HG02938 (cell line): ENCODE measurements around the gene MAN2B2.
"Not testable (repeated sequence)": the region's sequence is repeated elsewhere in the genome, so short reads cannot be mapped to it uniquely, and the experiment has no call there.

ENCODE experiments used
- ATAC-seq: cut with Tn5 transposase; IDR thresholded peaks from one replicate; pipeline ENCODE4 v1.9.1; 2021; ENCODE audit warnings: mild to moderate bottlenecking, moderate library complexity; ENCODE audit not compliant: unreplicated experiment

Gene MAN2B2

DNA sequence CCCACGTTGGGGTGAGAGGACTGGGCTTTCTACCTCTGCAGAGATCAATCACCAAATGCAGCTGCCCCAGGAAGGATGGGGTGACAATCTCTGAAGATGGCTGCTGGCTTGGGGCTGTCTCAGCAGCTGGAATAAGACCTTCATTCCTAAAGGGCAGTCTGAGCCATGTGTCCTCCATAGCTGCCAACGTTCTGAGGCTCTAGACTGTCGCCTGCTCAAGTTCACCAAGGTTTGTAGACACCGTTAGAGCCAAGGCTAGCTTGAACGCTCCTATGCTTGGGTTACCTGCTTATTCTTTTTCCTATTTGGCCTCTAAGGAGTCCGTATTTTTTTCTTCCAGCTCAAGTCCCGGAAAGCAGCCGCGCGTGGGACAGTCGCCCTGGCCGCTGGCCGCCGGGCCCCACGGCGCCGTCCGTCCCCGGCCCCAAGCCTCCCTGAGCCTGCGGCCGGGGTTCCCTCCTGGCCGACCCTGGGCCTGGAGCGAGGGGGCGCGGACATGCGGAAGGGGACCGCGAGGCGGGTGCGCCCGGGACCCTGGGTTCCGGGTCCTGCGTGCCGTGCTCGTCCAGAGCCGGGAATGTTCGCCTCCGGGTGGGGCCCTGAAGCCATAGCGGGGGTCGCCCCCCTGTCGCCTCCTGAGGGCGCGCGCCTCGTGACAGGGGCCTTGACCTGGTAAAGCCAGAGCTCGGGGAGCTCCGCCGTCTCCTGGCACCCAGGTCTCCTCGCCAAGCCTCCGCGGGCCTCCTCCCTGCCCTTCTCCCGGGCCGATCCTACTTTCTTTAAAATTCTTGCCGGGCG lies 88.8 kb downstream of the MAN2B2 start:
- no peak for ATAC-seq

DNA sequence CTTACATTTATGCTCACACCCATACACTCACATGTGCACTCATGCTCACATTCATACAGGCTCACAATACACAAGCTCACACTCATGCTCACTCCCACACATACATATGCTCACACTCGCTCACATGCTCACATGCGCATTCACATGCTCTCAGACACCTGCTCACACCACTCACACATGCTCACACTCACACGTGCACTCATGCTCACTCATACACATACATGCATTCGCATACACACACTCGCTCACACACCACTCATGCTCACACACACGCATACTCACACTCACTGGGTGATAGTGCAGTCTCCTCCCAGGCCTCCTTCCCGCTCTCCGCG lies 90.3 kb downstream of the MAN2B2 start:
- ATAC-seq: no peak

DNA sequence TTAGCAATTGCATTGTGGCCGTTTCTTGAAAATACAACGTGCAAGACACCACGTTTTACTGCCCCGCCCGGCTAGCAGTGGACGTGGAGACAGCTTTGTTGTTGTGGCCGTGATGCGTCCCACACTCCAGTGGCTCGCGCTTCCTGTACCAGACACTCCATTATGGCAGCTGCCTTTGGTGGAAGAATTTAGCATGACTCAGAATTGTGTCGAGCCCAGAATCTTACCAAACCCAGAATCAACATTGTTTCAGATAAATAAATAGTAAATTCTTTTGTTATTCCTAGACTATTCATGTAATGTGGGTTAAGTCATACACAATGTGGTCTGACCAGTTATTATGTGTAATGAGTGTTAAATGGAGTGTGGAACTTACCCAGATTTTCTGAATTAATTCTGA lies 93.4 kb downstream of the MAN2B2 start:
- ATAC-seq: no peak

DNA sequence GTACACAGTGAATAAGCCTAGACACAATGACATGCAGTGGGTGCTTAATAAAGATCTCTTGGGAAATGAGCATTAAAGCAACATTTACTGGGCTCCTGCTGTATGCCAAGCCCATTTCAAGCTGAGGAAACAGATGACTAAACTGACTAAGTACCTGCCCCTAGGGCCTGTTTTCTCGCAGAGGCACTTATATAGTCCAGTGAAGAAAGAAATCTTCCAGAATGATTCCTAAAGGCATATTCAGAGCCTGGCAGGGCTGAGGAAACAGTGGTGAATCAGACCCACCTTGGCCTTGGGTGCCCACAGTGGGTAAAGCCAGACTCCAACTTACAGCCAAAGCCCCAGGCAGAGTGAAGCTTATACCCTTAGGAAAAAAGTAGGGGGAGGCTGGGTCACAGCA lies 96.7 kb downstream of the MAN2B2 start:
- ATAC-seq: no peak

DNA sequence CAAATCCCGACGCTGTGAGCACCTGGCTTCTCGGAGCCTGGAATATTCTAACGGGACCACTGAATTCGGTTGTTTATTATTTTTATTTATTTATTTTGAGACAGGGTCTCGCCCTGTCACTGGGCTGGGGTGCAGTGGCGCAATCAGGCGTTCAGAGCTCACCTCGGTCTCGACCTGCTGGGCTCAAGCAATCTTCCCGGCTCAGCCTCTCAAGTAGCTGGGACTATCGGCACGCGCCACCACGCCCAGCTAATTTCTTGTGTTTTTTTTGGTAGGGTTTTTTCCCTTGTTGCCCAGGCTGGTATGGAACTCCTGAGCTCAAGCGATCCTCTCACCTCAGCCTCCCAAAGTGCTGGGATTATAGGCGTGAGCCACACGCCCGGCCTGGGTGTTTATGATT lies 97.1 kb downstream of the MAN2B2 start:
- no peak for ATAC-seq

DNA sequence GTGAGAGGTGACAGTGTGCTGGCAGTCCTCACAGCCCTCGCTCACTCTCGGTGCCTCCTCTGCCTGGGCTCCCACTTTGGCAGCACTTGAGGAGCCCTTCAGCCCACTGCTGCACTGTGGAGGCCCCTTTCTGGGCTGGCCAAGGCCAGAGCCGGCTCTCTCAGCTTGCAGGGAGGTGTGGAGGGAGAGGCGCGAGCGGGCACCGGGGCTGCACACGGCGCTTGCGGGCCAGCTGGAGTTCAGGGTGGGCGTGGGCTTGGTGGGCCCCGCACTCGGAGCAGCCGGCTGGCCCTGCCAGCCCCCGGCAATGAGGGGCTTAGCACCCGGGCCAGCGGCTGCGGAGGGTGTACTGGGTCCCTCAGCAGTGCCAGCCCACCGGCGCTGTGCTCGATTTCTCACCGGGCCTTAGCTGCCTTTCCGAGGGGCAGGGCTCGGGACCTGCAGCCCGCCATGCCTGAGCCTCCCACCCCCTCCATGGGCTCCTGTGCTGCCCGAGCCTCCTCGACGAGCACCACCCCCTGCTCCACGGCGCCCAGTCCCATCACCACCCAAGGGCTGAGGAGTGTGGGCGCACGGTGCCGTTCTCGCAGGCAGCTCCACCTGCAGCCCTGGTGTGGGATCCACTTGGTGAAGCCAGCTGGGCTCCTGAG lies 97.7 kb downstream of the MAN2B2 start:
- not testable (repeated sequence) for ATAC-seq
